GM13977 (cell line): ENCODE data around the gene FBXO28.
A peak's percentile ranks its signal among the peaks of the same experiment; 100 is the strongest.

ENCODE experiments used
- DNase-seq: peaks from one replicate; pipeline ENCODE4 v3.0.0; 2012; ENCODE audit warnings: low spot score
- in situ Hi-C: fragments of 300-500 bp; cut with MboI; formaldehyde crosslinking; loops from one replicate; pipeline ENCODE4 v1.12.0; 2022; ENCODE audit warnings: low sequenced_read_pairs, low pct_unique_long_range_greater_than_20kb, mixed read lengths, inconsistent platforms; ENCODE audit not compliant: unreplicated experiment
- TF ChIP-seq, protein P1 (sequence below): IDR thresholded peaks from 2 replicates; pipeline ENCODE4 v1.5.1; 2012; ENCODE audit warnings: mild to moderate bottlenecking, control low read depth; ENCODE audit not compliant: insufficient read depth; ENCODE audit errors: extremely low read depth, missing control alignments

Gene FBXO28

DNA sequence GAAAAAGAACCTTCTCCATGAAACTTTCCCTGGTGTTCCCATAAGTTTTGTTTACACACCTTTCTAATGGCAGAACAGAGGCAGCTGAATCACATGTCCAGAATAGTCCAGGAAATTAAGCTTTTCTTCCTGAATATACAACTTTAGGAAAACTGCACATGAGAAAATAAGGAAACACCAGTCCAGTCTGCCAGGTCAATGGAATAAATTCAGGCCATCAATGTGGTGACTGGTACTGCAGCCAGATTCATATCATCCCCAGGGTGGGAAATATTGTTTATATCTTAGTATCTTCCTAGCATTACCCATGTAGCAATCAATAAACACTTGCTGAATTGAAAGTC, 6.7 kb upstream of the FBXO28 start:
- in situ Hi-C loops, result no loop called here
- TF ChIP-seq, protein P1, sequence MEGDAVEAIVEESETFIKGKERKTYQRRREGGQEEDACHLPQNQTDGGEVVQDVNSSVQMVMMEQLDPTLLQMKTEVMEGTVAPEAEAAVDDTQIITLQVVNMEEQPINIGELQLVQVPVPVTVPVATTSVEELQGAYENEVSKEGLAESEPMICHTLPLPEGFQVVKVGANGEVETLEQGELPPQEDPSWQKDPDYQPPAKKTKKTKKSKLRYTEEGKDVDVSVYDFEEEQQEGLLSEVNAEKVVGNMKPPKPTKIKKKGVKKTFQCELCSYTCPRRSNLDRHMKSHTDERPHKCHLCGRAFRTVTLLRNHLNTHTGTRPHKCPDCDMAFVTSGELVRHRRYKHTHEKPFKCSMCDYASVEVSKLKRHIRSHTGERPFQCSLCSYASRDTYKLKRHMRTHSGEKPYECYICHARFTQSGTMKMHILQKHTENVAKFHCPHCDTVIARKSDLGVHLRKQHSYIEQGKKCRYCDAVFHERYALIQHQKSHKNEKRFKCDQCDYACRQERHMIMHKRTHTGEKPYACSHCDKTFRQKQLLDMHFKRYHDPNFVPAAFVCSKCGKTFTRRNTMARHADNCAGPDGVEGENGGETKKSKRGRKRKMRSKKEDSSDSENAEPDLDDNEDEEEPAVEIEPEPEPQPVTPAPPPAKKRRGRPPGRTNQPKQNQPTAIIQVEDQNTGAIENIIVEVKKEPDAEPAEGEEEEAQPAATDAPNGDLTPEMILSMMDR, result no peak
- DNase-seq, result no peak

DNA sequence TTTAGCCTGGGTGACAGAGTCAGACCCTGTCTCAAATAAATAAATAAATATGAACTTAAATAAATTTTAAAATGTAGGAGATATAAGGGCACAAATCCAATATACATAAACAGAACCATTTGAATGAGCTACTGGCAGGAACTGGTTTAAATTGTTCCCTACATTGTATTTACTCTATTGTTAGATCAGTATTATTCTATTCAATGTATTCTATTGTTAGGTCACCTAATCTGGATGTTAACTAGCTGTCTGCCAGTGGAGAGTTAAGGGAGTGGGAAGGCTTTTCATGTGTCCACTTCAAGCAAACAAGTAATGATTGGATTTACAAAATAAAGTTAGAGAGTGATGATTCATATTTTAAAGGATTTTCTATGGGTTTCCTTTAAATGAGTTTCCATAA, 4.9 kb upstream of the FBXO28 start:
- TF ChIP-seq, protein P1, result no peak
- DNase-seq, result no peak
- in situ Hi-C loops, result no loop called here

DNA sequence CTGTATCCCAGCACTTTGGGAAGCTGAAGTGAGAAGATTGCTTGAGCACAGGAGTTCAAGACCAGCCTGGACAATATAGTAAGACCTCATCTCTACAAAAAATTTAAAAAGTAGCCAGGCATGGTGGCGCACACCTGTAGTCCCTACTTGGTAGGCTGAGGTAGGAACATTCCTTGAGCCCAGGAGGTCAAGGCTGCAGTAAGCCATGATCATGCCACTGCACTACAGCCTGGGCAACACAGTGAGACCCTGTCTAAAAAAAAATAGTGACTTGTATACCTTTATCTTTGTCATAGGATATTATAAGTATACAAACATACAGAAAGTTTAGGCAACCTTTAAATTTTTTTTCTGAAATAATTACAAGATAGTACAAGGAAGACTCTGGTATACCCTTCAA, 3.9 kb upstream of the FBXO28 start:
- in situ Hi-C loops, result loop anchor here (10.0 kb wide), 1 partner anchor 225 kb away; the partner anchor contains the start of gene NVL
- DNase-seq, result no peak
- TF ChIP-seq, protein P1, result no peak

DNA sequence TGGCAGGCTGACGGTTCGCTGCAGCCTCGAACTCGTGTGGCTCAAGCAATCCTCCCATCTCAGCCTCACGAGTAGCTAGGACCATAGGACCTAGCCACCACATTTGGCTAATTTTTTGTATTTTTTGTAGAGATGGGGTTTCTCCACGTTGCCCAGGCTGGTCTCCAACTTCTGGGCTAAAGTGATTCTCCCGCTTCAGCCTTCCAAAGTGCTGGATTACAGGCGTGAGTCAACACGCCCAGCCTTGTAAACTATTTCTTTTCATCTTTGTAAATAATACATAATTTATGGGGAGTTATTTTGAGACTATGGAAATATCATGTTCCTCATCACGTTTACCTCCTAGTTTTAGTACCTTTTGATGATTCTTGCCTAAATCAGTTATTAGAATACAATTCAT, 906 bp upstream of the FBXO28 start:
- TF ChIP-seq, protein P1, result no peak
- no peak for DNase-seq
- in situ Hi-C loops, result loop anchor here (10.0 kb wide), 1 partner anchor 222 kb away; the partner anchor contains the start of gene NVL

DNA sequence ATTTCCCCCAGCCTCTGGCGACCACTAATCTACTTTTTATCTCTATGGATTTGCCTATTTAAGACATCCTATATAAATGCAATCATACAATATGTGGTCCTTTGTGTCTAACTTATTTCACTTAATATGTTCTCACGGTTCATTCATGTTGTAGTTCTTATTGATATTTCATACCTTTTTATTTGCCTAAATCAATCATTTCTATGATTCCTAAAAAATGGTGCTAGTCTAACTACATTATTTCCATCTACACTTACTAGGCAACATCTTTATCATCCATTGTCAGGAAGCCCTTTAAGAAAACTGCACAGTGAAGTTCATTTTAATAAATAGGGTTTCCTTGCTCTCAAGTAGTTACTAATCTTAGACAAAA, 380 bp upstream of the FBXO28 start:
- TF ChIP-seq, protein P1, result no peak
- in situ Hi-C loops, result loop anchor here (10.0 kb wide), 1 partner anchor 221 kb away; the partner anchor contains the start of gene NVL
- DNase-seq, result no peak

DNA sequence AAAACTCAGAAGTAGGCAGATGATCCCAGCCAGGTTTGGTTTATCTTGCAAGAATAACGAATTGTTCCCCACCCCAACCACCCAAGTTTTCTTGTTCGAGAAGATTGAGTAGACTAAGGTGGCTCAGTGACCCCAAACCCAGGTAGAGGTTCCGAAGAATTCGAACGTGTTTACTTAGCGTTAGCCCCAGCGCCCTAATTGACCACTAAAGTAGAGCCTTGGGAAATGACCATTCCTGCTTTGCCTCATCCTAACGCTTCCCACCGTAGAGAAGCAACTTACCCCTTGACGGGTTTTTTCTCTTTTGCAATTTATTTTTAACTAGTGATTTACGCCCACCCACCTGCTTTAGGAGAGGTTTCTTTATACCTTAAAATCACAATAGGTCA, 870 bp downstream of the FBXO28 start:
- no peak for DNase-seq
- TF ChIP-seq, protein P1, result no peak
- in situ Hi-C loops, result loop anchor here (10.0 kb wide), 1 partner anchor 220 kb away; the partner anchor contains the start of gene NVL

DNA sequence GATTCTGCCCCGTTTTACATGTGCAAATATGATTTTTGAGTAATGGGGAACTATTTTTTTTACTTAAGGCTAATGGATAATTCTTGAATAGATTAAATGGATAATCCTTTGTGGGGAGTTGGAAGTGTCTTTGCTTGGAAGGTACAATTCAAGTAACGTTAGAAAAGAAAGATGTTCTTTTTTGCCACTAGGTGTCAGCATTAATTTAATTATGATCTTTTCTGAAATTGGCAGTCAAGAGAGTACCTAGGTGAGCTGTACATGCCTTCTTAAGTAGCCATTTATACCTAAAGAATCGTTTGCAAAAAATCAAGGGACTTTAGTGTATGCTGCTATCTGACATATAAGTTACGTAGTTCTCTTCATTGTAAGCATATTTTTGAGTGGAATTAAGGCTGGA, 2.2 kb downstream of the FBXO28 start:
- in situ Hi-C loops, result loop anchor here (10.0 kb wide), 1 partner anchor 219 kb away; the partner anchor contains the start of gene NVL

More for the DNA sequence above, 2.2 kb downstream of the FBXO28 start:
- TF ChIP-seq, protein P1, result peak; percentile 38
- DNase-seq, result peak; percentile 51
